Epidermal melanocyte (primary cell): ENCODE measurements around the gene GMPR.
A peak's percentile ranks its signal among the peaks of the same experiment; 100 is the strongest.

Source experiments
- DNase-seq: peaks from one replicate; pipeline ENCODE4 v3.0.0; 2011; ENCODE audit warnings: low spot score; ENCODE audit not compliant: insufficient read length

Gene GMPR

DNA sequence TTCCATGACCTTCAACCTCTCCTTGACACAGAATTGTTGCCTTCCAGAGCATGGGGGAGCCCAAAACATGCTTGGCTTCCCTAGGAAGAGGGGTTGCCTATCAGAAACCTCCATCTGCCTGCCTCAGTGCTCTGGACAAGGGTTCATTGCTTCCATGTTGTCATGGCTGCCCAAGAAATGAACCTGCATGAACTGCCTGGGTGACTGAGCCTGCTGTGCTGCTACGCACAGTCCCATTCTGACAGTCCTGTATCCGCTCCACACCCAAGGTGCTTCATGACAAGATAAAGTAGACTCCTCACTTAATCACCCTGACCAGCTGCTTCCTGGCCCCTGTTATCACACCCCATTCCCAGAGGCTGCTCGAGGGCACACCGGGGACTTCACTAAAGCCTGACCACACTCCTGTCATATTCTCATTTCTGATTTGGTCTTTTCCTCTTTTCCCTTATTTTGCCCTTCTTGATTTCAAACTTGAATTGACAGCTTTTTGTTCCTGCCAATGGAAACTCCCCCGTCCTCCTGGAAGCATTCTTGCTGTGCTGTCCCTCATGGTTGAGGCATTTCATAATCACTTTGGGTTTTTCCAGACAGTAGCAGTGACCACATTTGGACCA is 31.9 kb downstream of the GMPR start:
- no peak for DNase-seq

DNA sequence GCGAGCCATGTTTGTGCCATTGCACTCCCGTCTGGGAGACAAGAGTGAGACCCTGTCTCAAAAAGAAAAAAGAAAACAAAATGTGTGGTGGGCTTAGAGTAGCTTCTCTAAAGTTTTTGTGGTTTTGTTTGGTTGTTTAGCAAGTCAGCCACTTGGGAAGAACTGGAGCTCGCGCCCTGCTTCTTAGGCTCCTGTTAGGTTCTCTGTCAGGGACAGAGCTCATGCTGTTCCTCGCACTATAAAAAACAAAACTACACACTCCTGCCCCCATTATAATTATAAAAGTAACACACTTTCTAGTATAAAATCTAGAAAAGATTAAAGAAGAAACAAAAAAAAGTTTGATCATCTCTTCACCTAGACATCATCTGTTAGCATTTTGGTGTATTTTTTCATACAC is 33.0 kb downstream of the GMPR start:
- no peak for DNase-seq

DNA sequence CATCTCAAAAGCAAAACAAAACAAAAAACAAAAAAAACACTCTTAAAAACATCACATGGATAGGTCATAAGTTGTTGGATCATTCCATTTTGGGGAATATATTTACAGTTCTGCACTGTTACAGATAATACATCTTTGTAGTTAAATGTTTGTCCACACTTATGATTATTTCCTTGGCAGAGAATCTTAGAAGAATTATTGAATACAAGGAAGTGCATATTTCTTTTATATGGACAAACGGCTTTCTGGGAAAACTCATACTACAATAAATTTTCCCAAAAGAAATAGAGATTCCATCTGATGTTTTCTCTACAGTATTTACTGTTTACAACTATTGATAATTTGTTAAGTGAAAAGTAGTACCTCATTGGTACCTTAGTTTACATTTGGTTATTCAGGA is 33.8 kb downstream of the GMPR start:
- no peak for DNase-seq

DNA sequence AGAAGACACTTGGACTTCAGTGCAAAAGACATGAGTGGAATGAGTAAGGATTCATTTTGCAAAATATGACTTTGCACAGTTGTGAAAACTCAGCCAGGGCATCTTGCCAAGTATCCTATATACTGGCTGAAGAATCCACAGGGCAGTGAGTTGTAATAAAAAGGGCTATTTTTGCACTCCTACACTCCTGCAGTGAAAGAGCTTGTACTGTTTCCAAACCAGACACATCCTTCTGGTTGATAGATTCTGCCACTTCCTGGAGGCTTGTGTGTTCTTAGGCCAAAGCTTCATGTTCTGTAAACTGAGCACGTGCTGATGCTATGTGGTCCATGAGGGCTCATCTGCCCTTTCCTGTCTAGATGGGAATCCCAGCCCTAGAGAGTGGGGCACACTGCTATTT is 34.9 kb downstream of the GMPR start:
- DNase-seq, result no peak

DNA sequence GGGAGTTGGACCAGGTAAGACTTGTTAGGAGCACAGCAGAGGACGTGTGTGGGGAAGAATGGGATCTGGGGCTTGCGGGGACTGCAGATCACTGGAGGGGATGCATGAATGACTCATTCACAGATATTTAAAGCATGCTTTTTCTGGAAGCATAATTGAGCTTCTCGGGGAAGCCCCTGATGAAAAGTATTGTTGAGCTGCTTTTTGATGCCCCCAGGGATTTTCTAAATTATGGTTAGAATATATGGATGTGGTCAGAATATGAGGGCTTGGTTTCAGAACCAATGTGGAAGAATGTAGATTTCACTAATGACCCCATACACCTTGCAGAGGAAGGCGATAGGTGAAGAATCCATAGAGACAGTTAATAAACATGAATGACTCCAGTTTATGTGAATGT is 36.1 kb downstream of the GMPR start:
- no peak for DNase-seq

DNA sequence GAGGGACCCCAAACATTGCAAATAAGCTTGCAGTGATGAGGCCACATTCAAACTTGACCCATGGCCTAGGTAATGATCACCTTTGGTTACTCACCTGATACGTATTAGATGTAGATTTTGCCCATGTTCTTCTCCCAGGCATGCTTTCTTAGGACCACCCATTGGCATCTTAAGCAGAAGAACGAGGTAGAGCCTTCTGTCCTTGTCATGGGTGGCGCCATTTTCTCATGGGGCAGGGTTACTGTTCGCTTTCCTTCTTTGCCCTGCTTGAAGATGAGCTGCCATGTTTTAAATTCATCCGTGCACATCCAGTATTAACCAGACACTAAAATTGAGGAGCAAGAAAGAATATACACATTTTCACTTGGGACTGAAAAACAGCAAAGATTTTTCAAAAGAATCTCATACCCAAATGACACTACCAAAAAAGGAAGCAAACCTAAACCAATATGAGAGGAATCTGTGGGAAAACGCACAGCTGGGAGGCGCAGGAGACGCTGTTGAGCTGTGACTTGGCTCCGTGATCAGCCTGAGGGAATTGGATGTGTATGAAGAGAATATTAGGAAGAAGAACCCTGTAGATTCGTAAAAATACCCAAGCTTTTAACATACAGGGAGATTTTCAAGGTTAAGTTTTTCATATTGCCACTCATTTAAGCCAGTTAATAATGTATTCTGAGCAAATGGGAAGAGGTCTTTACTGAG is 36.6 kb downstream of the GMPR start:
- no peak for DNase-seq

DNA sequence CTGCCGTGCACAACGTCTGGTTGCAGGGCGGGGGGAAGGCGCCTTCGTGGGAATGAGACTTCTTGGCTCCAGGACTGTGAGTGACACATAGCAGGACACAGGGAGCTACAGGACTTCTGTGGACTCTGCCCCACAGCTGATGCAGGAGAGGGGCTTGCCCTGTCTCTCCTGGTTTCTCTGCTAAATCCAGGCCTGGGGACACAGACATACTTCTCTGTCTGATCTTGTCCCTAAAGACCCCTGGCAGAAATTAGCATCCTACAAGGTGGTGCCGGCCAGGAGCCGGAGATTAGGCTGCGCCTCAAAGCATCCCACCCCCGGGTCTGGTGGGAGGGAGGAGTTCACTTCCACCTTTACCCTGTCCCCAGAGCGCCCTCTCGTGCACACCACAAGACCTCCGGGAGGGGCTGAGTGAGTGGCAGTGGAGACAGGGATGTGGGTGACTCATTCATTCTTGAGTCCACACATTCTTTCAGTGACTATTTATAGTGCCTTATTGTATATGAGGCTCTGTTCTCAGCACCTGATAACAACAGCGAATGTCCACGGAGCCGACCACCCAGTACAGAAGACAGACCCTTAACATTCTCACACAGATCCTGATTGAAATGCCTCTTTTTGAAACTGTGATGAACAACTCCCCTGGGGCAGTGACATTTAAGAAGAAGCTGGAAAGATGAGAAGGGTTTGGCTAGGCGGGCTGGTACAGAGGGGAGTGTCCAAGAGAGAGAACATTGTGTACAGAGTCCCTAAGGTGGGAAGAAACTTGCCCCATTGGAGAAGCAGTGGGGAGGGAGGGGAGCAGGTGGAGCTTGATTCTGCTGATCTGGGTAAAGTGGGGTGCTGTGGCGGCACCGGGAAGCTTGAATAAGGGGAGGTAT is 39.0 kb downstream of the GMPR start:
- DNase-seq, result peak; percentile 49

DNA sequence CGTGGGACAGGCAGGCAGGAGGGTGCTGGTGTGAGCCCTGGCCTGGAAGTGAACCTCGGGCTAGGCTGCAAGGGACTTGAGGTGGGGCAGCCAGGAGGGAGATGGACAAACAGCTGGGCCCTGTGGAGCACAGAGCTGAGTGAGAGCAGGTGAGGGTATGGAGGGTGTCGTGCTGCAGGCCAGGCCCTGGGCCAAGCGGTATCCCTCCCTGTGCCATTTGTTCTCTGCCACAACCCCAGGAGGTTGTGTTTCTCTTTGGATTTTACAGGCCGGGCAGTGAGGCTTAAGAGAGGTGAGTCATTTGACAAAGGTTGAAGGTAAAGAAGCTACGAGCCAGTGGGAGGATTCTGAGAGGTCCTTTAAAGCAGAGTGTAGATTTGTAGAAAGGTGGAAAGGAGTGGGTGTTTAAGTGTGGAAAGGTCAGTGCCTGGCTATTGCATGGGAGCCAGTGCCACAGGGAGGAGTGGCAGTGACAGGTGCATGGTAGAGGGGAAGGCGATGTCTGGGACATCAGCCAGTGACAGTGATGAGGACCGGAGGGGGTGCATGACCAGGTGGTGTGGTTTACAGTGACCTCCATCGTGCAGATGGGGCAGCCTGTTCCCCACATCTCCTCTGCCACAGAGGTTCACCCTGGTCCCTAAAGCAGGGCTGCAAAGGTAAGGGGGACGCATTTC is 39.8 kb downstream of the GMPR start:
- DNase-seq, result no peak

DNA sequence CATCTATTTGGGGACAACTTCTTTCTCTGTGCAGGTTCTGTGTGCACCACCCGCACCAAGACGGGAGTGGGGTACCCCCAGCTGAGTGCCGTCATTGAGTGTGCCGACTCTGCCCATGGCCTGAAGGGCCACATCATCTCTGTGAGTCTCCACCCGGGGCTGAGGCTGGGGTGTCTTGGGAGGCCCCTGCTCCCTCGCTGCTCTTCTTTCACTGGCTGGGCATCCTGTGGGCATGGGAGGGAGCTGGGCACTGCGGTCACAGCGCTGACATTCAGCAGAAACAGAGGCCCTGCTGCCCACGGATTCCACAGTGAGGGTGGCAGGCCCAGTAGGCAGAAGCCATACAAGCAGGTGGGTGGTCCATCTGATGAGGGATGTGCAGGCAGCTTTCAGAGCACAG is 40.4 kb downstream of the GMPR start:
- DNase-seq, result no peak

DNA sequence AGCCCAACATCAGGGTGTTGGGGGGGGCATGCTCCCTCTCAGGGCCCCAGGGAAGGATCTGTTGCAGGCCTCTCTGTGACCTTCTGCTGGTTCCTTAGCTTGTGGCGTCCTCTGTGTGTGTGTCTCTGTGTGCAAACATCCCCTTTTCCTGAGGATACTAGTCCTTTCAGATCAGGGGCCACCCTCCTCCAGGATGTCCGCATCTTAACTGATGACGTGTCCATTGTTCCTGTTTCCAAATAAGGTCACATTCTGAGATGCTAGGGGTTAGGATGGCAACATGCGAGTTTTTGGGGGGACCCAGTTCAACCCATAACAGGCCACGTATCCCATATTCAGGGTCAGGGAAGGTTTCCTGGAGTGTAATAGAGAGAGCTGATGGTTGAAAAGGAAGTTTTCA is 40.9 kb downstream of the GMPR start:
- no peak for DNase-seq

DNA sequence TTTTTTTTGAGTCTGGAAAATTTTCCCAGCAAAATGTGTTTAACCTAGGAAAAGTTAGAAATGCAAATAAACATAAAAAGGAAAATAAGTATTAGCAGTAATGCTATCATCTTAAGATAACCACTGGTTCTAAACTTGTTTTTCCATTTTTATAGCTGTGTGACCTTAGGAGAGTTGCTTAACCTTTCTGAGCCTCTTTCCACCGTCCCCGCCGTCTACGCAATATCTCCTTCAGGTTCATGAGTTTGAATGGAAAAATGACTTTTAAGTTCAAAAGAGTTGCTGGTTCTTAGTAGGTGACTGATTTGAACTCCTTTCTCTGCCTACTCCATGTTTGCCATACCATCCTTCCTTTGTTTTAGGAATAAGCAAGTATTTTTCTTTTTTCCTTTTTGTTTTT is 44.0 kb downstream of the GMPR start:
- no peak for DNase-seq

DNA sequence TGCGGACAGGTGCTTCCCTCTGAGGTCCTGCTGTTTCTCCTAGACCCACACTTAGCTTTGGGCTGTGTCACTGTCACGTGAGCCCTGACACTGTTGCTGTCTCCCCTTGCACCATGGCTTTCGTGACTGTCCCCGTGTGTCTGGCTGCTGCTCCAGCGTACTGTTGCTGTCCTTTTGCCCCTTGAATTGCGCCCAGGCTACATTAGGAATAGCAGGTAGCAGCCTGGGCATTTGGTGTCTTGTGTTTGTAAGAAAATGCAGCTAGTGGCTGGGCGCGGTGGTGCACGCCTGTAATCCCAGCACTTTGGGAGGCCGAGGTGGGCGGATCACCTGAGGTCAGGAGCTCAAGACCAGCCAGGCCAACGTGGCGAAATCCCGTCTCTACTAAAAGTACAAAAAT is 46.1 kb downstream of the GMPR start:
- no peak for DNase-seq

DNA sequence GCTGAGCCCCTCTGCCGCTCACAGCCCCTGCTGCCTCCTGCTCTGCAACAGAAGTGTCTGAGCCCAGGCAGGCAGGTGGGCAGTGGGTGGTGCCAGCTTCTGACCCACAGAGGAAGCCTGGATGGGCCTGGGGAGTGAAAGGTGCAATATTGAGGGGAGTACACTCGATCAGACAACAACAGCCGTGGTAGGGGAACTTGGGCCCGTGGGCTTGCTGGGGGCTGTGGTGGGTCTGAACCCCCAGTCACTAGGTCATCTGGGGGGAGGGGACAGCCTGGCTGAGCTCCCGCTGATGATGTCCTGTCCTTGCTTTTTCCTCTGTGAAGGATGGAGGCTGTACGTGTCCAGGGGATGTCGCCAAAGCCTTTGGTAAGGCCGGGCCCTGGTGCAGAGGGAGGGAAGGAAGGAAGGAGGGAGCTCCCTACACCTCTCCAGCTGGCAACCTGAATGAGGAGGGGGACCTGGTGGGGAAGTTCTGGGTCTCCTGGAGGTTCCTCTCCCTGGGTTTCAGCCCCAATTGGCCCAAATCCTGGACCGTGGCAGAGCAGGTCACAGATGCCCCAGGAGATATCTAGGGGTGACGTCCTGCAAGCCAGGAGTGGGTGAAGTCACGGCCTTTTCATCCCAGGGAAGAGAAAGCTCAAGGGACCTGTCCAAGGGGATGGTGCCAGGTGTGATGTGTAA is 47.2 kb downstream of the GMPR start:
- no peak for DNase-seq

DNA sequence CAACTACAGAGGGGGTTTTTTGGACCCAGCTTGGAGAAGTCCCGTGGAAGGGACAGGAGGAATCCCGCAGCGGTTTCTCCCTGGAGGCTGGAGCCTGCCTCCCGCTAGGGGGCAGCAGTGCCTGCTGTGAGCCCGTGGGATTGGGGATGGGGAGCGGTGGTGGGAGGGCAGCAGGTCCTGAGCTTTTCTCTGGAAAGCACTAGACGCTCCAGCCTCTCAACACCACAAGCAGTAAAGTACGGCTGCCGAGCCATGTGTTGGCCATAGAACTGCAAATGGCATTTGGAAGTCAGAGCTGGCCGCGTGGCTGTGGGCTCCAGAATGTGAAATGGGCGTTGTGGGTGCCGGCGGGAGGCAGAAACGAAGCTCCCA is 47.8 kb downstream of the GMPR start:
- no peak for DNase-seq

DNA sequence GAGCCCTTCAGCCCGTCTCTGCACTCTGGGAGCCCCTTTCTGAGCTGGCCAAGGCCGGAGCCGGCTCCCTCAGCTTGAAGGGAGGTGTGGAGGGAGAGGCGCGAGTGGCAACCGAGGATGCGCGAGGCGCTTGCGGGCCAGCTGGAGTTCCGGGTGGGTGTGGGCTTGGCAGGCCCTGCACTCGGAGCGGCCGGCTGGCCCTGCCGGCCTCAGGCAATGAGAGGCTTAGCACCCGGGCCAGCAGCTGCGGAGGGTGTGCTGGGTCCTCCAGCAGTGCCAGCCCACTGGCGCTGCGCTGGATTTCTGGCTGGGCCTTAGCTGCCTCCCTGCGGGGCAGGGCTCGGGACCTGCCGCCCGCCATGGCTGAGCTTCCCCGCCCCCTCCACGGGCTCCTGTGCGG is 49.8 kb downstream of the GMPR start:
- no peak for DNase-seq

DNA sequence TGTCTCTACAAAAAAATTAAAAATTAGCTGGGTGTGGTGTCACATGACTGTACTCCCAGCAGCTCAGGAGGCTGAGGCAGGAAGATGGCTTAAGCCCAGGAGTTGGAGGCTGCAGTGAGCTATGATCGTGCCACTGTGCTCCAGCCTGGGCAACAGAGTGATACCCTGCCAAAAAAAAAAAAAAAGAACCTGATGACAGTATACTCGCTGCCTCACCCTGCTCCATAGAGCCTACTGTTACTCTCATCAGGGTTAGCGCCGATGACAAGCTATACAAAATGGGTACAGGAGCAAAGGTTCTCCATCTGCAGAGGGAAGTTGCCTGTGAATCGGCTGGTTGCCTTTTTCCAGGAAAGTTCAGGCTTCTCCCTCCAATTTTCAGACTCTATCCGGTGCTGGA is 53.4 kb downstream of the GMPR start:
- no peak for DNase-seq

DNA sequence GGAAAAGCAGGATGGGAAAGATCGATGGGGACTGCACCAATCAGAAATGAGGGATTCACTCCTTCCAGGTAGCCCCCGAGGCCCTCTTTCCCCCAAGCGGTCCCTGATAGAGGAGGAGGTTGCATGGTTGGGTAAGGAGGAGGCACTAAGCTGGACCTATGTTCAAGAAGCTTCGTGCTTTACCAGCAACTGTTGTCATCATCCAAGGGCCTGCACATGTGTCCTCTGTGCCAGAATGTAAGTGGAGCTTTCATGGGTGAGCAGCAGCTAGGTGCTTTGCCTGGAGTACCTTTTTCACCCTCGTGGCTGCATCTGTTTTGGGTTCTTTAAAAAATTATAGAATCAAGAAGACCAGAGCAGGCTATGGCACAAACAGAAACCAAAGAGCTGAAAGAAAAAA is 54.0 kb downstream of the GMPR start:
- no peak for DNase-seq

DNA sequence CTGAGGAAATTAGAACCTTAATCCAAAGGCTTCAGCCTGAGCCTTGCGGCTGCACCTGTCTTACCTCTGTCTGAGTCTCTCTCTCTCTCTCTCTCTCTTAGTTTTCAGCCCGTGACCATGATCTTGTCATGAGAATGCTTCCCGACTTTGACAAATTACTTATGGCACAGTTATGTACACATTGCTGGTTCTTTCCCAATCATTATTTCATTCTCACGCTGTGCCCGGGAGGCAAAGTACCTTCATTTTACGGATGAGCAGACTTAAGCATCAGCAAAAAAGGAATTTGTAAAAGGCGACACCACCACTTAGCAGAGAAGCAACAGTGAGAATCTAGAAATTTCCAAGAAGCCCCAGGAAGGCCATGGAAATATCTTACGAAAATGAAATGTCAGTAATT is 54.6 kb downstream of the GMPR start:
- no peak for DNase-seq

DNA sequence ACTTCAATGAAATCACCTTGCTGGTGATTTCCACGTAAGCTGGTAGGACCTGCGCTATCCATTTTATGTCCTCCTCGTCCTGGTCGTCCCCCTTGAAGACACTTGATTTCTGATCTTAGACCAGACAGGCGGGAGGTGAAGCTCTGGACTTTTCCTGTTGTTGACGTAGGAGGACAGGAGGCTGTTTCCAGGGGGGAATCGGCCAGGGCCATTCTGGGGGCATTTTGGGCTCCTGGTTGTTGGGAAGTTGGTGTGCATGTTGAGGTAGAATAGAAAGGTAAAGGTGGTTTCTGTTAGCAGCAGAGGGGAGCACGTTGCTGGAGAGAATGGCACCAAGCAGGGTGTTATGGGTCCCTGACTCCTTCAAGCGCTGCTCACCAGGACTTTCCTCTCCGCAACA is 56.0 kb downstream of the GMPR start:
- no peak for DNase-seq

DNA sequence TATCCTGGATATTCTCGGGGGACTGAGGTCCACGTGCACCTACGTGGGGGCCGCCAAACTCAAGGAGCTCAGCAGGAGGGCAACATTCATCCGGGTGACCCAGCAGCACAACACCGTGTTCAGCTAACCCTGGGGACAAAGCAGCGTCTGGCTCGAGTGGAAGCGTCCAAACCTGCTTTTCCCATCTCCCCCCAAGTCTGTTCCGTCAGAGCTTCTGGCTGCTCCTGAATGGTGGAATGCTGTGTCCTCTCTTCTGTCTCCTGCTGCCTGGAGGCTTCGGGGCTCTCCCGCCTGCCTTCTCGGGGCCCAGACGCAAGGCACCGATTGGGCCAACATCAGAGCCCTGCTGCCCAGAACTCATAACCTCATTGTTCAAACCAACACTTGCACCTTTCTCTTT is 56.7 kb downstream of the GMPR start:
- no peak for DNase-seq

DNA sequence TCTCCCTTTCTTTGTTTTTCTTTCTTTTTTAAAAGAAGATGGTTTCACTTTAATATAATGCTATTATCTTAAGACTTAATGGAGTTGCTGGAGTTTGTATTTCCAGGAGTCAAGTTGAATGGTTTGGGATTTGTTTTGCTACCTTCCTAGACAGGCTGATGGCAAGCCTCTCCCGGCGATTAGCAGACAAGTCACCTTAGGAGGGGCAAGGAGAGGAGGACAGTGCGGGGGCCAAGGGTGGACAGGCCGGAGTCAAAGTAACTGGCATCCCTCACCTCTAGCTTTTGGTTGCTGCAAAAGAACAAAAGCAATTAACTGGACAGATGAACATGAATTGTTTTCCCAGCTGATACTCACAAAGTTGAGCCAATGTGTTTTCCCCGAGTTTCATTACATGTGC is 57.1 kb downstream of the GMPR start:
- DNase-seq, result no peak
